ENCODE measurements around the gene KCNJ14. TPM values are rescaled to one million over a fixed set of nuclear protein-coding genes. Genes with fewer than 3 reads are reported as not detected.

The KCNJ14 gene
- polyA plus RNA-seq, 1 of the 3 experiments (the other 2 are of a cell fraction) = 1.2 TPM

- ChIA-PET CTCF (no interaction called here), POLR2A (interaction anchor here (0.6 kb wide), 1 partner anchor 161 kb away, joined by 4 read pairs; no protein-coding TSS in a partner anchor)
- Histone ChIP-seq H3K9ac (no peak overlapping the region), H3K4me3 (ENCODE audit: low read depth in 2 of 2, low read length in 1 of 2) (no peak overlapping the region), H3K27me3 (ENCODE audit: insufficient read depth) (no peaks in the 10 kb centered on the region), H3K4me1 (ENCODE audit: control insufficient read depth in 1 of 2, insufficient read depth in 2 of 2, low read depth in 1 of 2, low read length in 1 of 2) (no peaks in the 10 kb centered on the region), H3K36me3 (replicated peaks in 1 of 2; ENCODE audit: control insufficient read depth in 1 of 2, insufficient read depth in 2 of 2, low read length in 1 of 2) (peaks cover 19% of the 10 kb centered on the region in 2 experiments), H2AFZ (ENCODE audit: low read depth) (no peak overlapping the region), H3K9me2 (no peaks in the 10 kb centered on the region), H3K9me3 (no peaks in the 10 kb centered on the region), H4K20me1 (ENCODE audit: insufficient read depth) (no peaks in the 10 kb centered on the region), H3K79me2 (ENCODE audit: insufficient read depth) (peaks cover 8% of the 10 kb centered on the region; the same call in 1 of the 2 replicates), H3K27ac (ENCODE audit: low read depth in 2 of 2, low read length in 1 of 2) (no peak overlapping the region), H3K4me2 (no peak overlapping the region), H3F3A (replicated peaks; ENCODE audit: insufficient read depth) (peaks cover 10% of the 10 kb centered on the region)
- 96% methylated on average over 4 of the region's 4 CpGs for whole genome bisulfite sequencing (ENCODE audit: low lambda C conversion rate)
- no peak for TF ChIP-seq GABPA (IDR thresholded peaks at IDR 0.05; ENCODE audit: low read depth)
- no peak for TF ChIP-seq GATA2 (CRISPR knock-in tag; IDR thresholded peaks at IDR 0.05)
- TF ChIP-seq NFIC (IDR thresholded peaks at IDR 0.05; ENCODE audit: borderline replicate concordance) = no peak
- DNase-seq = no peak
Observed at GRCh38 chr19:48456864-48457263, 1.5 kb downstream of the KCNJ14 start.

- H3K27ac ChIP-seq (ENCODE audit: low read depth in 2 of 2, low read length in 1 of 2) = no peak overlapping the region
- ChIA-PET POLR2A (no interaction called here), CTCF (no interaction called here)
- H3K4me2 ChIP-seq = no peak overlapping the region
- no peaks in the 10 kb centered on the region for H3K9me2 ChIP-seq
- no peaks in the 10 kb centered on the region for H3K9me3 ChIP-seq
- H4K20me1 ChIP-seq (ENCODE audit: insufficient read depth) = no peaks in the 10 kb centered on the region
- DNase-seq = no peak
- no peak overlapping the region for H3K4me3 ChIP-seq (ENCODE audit: low read depth in 2 of 2, low read length in 1 of 2)
- no peaks in the 10 kb centered on the region for H3K27me3 ChIP-seq (ENCODE audit: insufficient read depth)
- WGBS (ENCODE audit: low lambda C conversion rate) = 98% methylated on average over 2 of the region's 2 CpGs
- peaks cover 10% of the 10 kb centered on the region for H3F3A ChIP-seq (replicated peaks; ENCODE audit: insufficient read depth)
- TF ChIP-seq NRF1 (IDR thresholded peaks at IDR 0.05; ENCODE audit: low read depth, low read length) = no peak
- TF ChIP-seq RFX5 (IDR thresholded peaks at IDR 0.05; ENCODE audit: low read length) = no peak
- TF ChIP-seq RAD21 (IDR thresholded peaks at IDR 0.05; ENCODE audit: low read length) = no peak
- TF ChIP-seq IRF3 (IDR thresholded peaks at IDR 0.05; ENCODE audit: low read depth, low read length) = no peak
- no peak for TF ChIP-seq TCF12 (IDR thresholded peaks at IDR 0.05)
- no peak for TF ChIP-seq EP300 (IDR thresholded peaks at IDR 0.05; ENCODE audit: borderline replicate concordance in 1 of 2, low read depth in 1 of 2, low read length in 1 of 2)
- TF ChIP-seq MEF2A (IDR thresholded peaks at IDR 0.05; ENCODE audit: borderline replicate concordance, low read depth) = no peak
- H3K9ac ChIP-seq = no peak overlapping the region
- H2AFZ ChIP-seq (ENCODE audit: low read depth) = no peak overlapping the region
- no peaks in the 10 kb centered on the region for H3K4me1 ChIP-seq (ENCODE audit: control insufficient read depth in 1 of 2, insufficient read depth in 2 of 2, low read depth in 1 of 2, low read length in 1 of 2)
- H3K79me2 ChIP-seq (ENCODE audit: insufficient read depth) = peaks cover 8% of the 10 kb centered on the region; the same call in 1 of the 2 replicates
- H3K36me3 ChIP-seq (replicated peaks in 1 of 2; ENCODE audit: control insufficient read depth in 1 of 2, insufficient read depth in 2 of 2, low read length in 1 of 2) = peaks cover 11 to 17% of the 10 kb centered on the region in 2 experiments
Observed at GRCh38 chr19:48458016-48458415, 2.6 kb downstream of the KCNJ14 start.

- Histone ChIP-seq H3K27ac (ENCODE audit: low read depth in 2 of 2, low read length in 1 of 2) (no peak overlapping the region), H3K27me3 (ENCODE audit: insufficient read depth) (no peaks in the 10 kb centered on the region), H3K9me3 (no peaks in the 10 kb centered on the region), H3K9ac (no peak overlapping the region), H3K4me1 (ENCODE audit: control insufficient read depth in 1 of 2, insufficient read depth in 2 of 2, low read depth in 1 of 2, low read length in 1 of 2) (peaks cover 0 to 2% of the 10 kb centered on the region in 2 experiments; a peak in 1 of 4 replicates), H4K20me1 (ENCODE audit: insufficient read depth) (no peaks in the 10 kb centered on the region), H3K36me3 (replicated peaks in 1 of 2; ENCODE audit: control insufficient read depth in 1 of 2, insufficient read depth in 2 of 2, low read length in 1 of 2) (peaks cover 4 to 8% of the 10 kb centered on the region in 2 experiments), H3F3A (replicated peaks; ENCODE audit: insufficient read depth) (peaks cover 16% of the 10 kb centered on the region), H2AFZ (ENCODE audit: low read depth) (no peak overlapping the region), H3K4me3 (ENCODE audit: low read depth in 2 of 2, low read length in 1 of 2) (no peak overlapping the region), H3K4me2 (no peak overlapping the region), H3K9me2 (no peaks in the 10 kb centered on the region), H3K79me2 (ENCODE audit: insufficient read depth) (peaks cover 5% of the 10 kb centered on the region; the same call in 1 of the 2 replicates)
- DNase-seq = peak; percentile 23
- 93% methylated on average over 16 of the region's 36 CpGs for WGBS (ENCODE audit: low lambda C conversion rate)
- ChIA-PET CTCF (interaction anchor here (0.6 to 0.9 kb wide), 2 partner anchors 13 to 16 kb away, joined by 3 to 4 read pairs; no protein-coding TSS in a partner anchor), POLR2A (no interaction called here)
- TF ChIP-seq PBX3 (IDR thresholded peaks at IDR 0.05) (no peak), JUND (IDR thresholded peaks at IDR 0.05) (no peak), ZBTB33 (IDR thresholded peaks at IDR 0.05; ENCODE audit: borderline replicate concordance, low read depth) (no peak), SMC3 (IDR thresholded peaks at IDR 0.05; ENCODE audit: low read depth, low read length) (no peak), TEAD4 (IDR thresholded peaks at IDR 0.05; ENCODE audit: borderline replicate concordance, insufficient read depth) (no peak), TAF1 (IDR thresholded peaks at IDR 0.05; ENCODE audit: borderline replicate concordance, low read depth, low read length) (no peak), RXRA (IDR thresholded peaks at IDR 0.05; ENCODE audit: borderline replicate concordance, low read depth) (no peak), FOXM1 (IDR thresholded peaks at IDR 0.05; ENCODE audit: low read depth) (no peak), RAD21 (IDR thresholded peaks at IDR 0.05; ENCODE audit: low read length) (no peak)
Observed at GRCh38 chr19:48461651-48461981, 6.2 kb downstream of the KCNJ14 start.

Data from SK-N-SH (cell line).